ENCODE results near the gene TMEM117. TPM values are rescaled to one million over a fixed set of nuclear protein-coding genes. Genes with fewer than 3 reads are reported as not detected.

TMEM117 gene
- polyA plus RNA-seq, 1 donor (not counting 4 experiments of a cell fraction or from before 2014, with no cell fraction given): 8.5 TPM

DNA sequence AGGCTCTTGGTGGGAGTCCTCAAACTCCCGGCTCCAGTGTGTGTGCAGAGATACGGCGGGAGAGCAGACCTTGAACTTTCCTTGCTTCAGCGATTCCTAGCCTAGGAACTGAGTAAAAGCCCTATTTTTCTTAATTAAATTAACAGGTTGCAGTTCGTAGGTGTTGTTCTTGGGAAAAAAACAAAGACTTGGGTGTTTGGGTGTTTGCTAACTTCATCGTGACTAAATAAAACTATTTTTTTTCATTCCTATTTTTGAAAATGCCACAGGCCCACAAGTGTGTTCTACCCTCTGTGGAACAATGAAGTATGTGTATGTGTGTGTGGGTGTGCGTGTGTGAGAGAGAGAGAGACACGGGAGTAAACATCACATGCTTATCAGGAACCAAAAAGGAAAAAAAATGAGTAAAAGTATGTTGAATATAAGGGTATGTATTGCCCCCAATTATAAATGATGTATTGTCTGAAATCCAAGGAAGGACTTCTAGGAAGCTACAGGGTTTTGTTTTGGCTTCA lies 651 bp downstream of the TMEM117 start:
- FAIRE-seq (no peak), DNase-seq (ENCODE audit: low read depth, low spot score) (no peak)
- Histone ChIP-seq H2AFZ (ENCODE audit: control insufficient read depth, low read length) (peak overlapping the region; percentile 92), H3K9me3 (ENCODE audit: control insufficient read depth, low read depth, low read length) (no peaks in the 10 kb centered on the region), H3K79me2 (ENCODE audit: control insufficient read depth, insufficient read depth, low read length) (peaks cover 4% of the 10 kb centered on the region), H3K4me3 (ENCODE audit: control insufficient read depth in 2 of 3, extremely low read depth in 1 of 3, insufficient read depth in 2 of 3, low read depth in 1 of 3, low read length in 3 of 3) (peak overlapping the region; percentile 72 to 84 (median 75)), H3K9me1 (ENCODE audit: control insufficient read depth, extremely low read depth, insufficient read depth, low read length) (no peaks in the 10 kb centered on the region), H3K4me1 (ENCODE audit: control insufficient read depth, extremely low read depth, insufficient read depth, low read length) (peaks cover 4% of the 10 kb centered on the region), H3K4me2 (ENCODE audit: control insufficient read depth, extremely low read depth, insufficient read depth, low read depth, low read length) (peak overlapping the region; percentile 77), H3K9ac (ENCODE audit: control insufficient read depth, extremely low read depth, insufficient read depth, low read length) (peak overlapping the region; percentile 86), H4K20me1 (ENCODE audit: control insufficient read depth, extremely low read depth, insufficient read depth, low read length) (no peaks in the 10 kb centered on the region), H3K36me3 (ENCODE audit: control insufficient read depth in 2 of 2, extremely low read depth in 1 of 2, insufficient read depth in 2 of 2, low read length in 2 of 2) (no peaks in the 10 kb centered on the region), H3K27me3 (ENCODE audit: control insufficient read depth, extremely low read depth, insufficient read depth, low read length) (no peaks in the 10 kb centered on the region), H3K27ac (ENCODE audit: control insufficient read depth, insufficient read depth, low read length) (peak overlapping the region; percentile 68)
- dilution Hi-C loops (cut with MboI; ENCODE audit: extremely low pct_ligation_motif_present, low sequenced_read_pairs): no loop called here
- TF ChIP-seq, protein P1, sequence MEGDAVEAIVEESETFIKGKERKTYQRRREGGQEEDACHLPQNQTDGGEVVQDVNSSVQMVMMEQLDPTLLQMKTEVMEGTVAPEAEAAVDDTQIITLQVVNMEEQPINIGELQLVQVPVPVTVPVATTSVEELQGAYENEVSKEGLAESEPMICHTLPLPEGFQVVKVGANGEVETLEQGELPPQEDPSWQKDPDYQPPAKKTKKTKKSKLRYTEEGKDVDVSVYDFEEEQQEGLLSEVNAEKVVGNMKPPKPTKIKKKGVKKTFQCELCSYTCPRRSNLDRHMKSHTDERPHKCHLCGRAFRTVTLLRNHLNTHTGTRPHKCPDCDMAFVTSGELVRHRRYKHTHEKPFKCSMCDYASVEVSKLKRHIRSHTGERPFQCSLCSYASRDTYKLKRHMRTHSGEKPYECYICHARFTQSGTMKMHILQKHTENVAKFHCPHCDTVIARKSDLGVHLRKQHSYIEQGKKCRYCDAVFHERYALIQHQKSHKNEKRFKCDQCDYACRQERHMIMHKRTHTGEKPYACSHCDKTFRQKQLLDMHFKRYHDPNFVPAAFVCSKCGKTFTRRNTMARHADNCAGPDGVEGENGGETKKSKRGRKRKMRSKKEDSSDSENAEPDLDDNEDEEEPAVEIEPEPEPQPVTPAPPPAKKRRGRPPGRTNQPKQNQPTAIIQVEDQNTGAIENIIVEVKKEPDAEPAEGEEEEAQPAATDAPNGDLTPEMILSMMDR (optimal IDR thresholded peaks at IDR 0.05 in 1 of 3, IDR thresholded peaks at IDR 0.05 in 1 of 3, conservative IDR thresholded peaks at IDR 0.05 in 1 of 3; ENCODE audit: extremely low read depth in 1 of 3, insufficient read depth in 2 of 3, low read length in 3 of 3): no peak
- TF ChIP-seq EZH2 (IDR thresholded peaks at IDR 0.05; ENCODE audit: low read length): no peak

GRCh38 chr12:43840338-43840737 lies 4.5 kb downstream of the TMEM117 start:
- no peak overlapping the region for H3K4me3 ChIP-seq (ENCODE audit: control insufficient read depth in 2 of 3, extremely low read depth in 1 of 3, insufficient read depth in 2 of 3, low read depth in 1 of 3, low read length in 3 of 3)
- no peaks in the 10 kb centered on the region for H3K9me1 ChIP-seq (ENCODE audit: control insufficient read depth, extremely low read depth, insufficient read depth, low read length)
- DNase-seq (ENCODE audit: low read depth, low spot score) (no peak), FAIRE-seq (no peak)
- H3K79me2 ChIP-seq (ENCODE audit: control insufficient read depth, insufficient read depth, low read length): peaks cover 4% of the 10 kb centered on the region
- H3K36me3 ChIP-seq (ENCODE audit: control insufficient read depth in 2 of 2, extremely low read depth in 1 of 2, insufficient read depth in 2 of 2, low read length in 2 of 2): no peaks in the 10 kb centered on the region
- TF ChIP-seq, protein P1 (optimal IDR thresholded peaks at IDR 0.05 in 1 of 3, IDR thresholded peaks at IDR 0.05 in 1 of 3, conservative IDR thresholded peaks at IDR 0.05 in 1 of 3; ENCODE audit: extremely low read depth in 1 of 3, insufficient read depth in 2 of 3, low read length in 3 of 3): no peak
- TF ChIP-seq EZH2 (IDR thresholded peaks at IDR 0.05; ENCODE audit: low read length): no peak
- no peaks in the 10 kb centered on the region for H4K20me1 ChIP-seq (ENCODE audit: control insufficient read depth, extremely low read depth, insufficient read depth, low read length)
- H3K4me2 ChIP-seq (ENCODE audit: control insufficient read depth, extremely low read depth, insufficient read depth, low read depth, low read length): no peak overlapping the region
- H3K27ac ChIP-seq (ENCODE audit: control insufficient read depth, insufficient read depth, low read length): no peak overlapping the region
- H3K9ac ChIP-seq (ENCODE audit: control insufficient read depth, extremely low read depth, insufficient read depth, low read length): no peak overlapping the region
- no peaks in the 10 kb centered on the region for H3K9me3 ChIP-seq (ENCODE audit: control insufficient read depth, low read depth, low read length)
- no peak overlapping the region for H2AFZ ChIP-seq (ENCODE audit: control insufficient read depth, low read length)
- peaks cover under 1% of the 10 kb centered on the region for H3K4me1 ChIP-seq (ENCODE audit: control insufficient read depth, extremely low read depth, insufficient read depth, low read length)
- dilution Hi-C loops (cut with MboI; ENCODE audit: extremely low pct_ligation_motif_present, low sequenced_read_pairs): no loop called here
- no peaks in the 10 kb centered on the region for H3K27me3 ChIP-seq (ENCODE audit: control insufficient read depth, extremely low read depth, insufficient read depth, low read length)

Measured in keratinocyte (primary cell).